Heart left ventricle (tissue), 13 donors: Measurements from ENCODE around the gene PRR14.

Experiments
- CTCF ChIP-seq, 12 donors: fragments of 200-600 bp; sonication (generic) in 4 of 12; IDR thresholded peaks; one replicate each; pipeline versions ENCODE4 v1.5.0 to v1.8.0; 2018 to 2022; ENCODE audit warnings: antibody characterized with exemption in 12 of 12, mild to moderate bottlenecking in 5 of 12
- POLR2A ChIP-seq, 2 donors: fragments of 450-650 bp; IDR thresholded peaks; one replicate each; pipeline ENCODE4 v1.6.1; 2017; ENCODE audit warnings: antibody characterized with exemption in 2 of 2, mild to moderate bottlenecking in 2 of 2, moderate library complexity in 2 of 2
- donor health status: ischemic (EF 13 %, LVEDD 7.1; RV severe dilation, severe dysfunction).
- donor health status: DM: no; HTN: yes; CAD: no.
- donor health status: DM: no; HTN: no; CAD: no.
- donor health status: ischemic (EF 25% LVEDD 6.9; RV normal size, moderate dysfunction).
- donor health status: ischemic (EF 25% LVEDD 5.7; RV mildly dilated, moderate dysfunction).
- donor health status: ischemic (EF 35%, LVEDD 5.7; RV mildly dilated, moderate dysfunction).
- donor health status: nonischemic (EF 11% LVEDD 7.7; RV severe dilation, severe dysfunction).
- donor health status: DM: yes; HTN: yes; CAD: no.
- donor health status: PGD.
- donor health status: ischemic (EF 29% LVEDD 5.4; RV normal size, mild dysfunction).
- donor health status: nonischemic (EF 23%, LVEDD 6.1; RV moderate dilation, normal function).

GRCh38 chr16:30665155-30665829 lies 14.5 kb downstream of the PRR14 start:
- TF ChIP-seq CTCF (IDR thresholded peaks at IDR 0.05) (no peak), POLR2A (IDR thresholded peaks at IDR 0.05) (no peak)
